Endothelial cell of umbilical vein (primary cell): Measurements from ENCODE around the gene NFATC3.

ENCODE experiments used
- CTCF ChIP-seq, 2 donors: IDR thresholded peaks; 1 replicate in 1 of 2; 2 replicates in 1 of 2; pipeline ENCODE4 v1.5.1; 2011; ENCODE audit warnings: low read length in 2 of 2, mild to moderate bottlenecking in 2 of 2, moderate library complexity in 2 of 2, control low read depth in 1 of 2, inconsistent platforms in 1 of 2, low read depth in 1 of 2; ENCODE audit not compliant: insufficient read depth in 1 of 2; ENCODE audit errors: extremely low read depth in 1 of 2
- JUN ChIP-seq: IDR thresholded peaks from 2 replicates; pipeline ENCODE4 v1.6.1; 2011; ENCODE audit warnings: borderline replicate concordance, low read depth; ENCODE audit not compliant: insufficient read length, insufficient read depth
- MAX ChIP-seq: IDR thresholded peaks from 2 replicates; pipeline ENCODE4 v1.6.1; 2011; ENCODE audit not compliant: insufficient read depth, insufficient read length
- POLR2AphosphoS5 ChIP-seq: IDR thresholded peaks from 2 replicates; pipeline ENCODE4 v1.6.1; 2012; ENCODE audit warnings: low read depth, mild to moderate bottlenecking, control low read depth, low read length, moderate library complexity; ENCODE audit not compliant: insufficient read depth

- TF ChIP-seq CTCF (IDR thresholded peaks at IDR 0.05; ENCODE audit: extremely low read depth in 1 of 2, insufficient read depth in 1 of 2, low read depth in 1 of 2, low read length in 2 of 2) (no peak), MAX (no peak), POLR2AphosphoS5 (no peak), JUN (no peak)
These were observed 23.8 kb upstream of the NFATC3 start for GRCh38 chr16:68061396-68061795.
